Panc1 (cell line): Measurements from ENCODE around the gene IFI30. TPM values are rescaled to one million over a fixed set of nuclear protein-coding genes. Genes with fewer than 3 reads are reported as not detected.

Experiments used
- ATAC-seq: fragments of 200-7000 bp; cut with Tn5 transposase; 2 replicates; pipeline ENCODE4 v1.9.1; 2020; ENCODE audit warnings: mild to moderate bottlenecking, moderate library complexity
- BruUV-seq: library from RNA; stranded (reverse); fragments of 400-500 nt; replicated peaks from 2 replicates; lab custom pipeline; 2021; lab: Mats Ljungman, UMichigan
- CTCF ChIA-PET: fragments of 300-600 bp; sonication (Branson Sonifier 250); formaldehyde crosslinking; loops from one replicate; lab custom pipeline; 2022; ENCODE audit warnings: antibody characterized with exemption; lab: Charles Lee
- POLR2A ChIA-PET: fragments of 300-600 bp; sonication (Branson Sonifier 250); formaldehyde crosslinking; loops from one replicate; lab custom pipeline; 2022; ENCODE audit warnings: antibody characterized with exemption; lab: Charles Lee
- DNase-seq: peaks from one replicate; pipeline ENCODE4 v3.0.0-alpha.2; 2010; ENCODE audit warnings: low read depth, low spot score
- H3K27ac ChIP-seq: 2 replicates; pipeline ENCODE4 v1.5.1; 2011; ENCODE audit warnings: mild to moderate bottlenecking, low read length, inconsistent platforms
- H3K27me3 ChIP-seq: fragments of 200-500 bp; sonication (Bioruptor generic); 2 replicates; pipeline ENCODE4 v1.6.0; 2014; ENCODE audit warnings: low read length, inconsistent platforms; ENCODE audit not compliant: control insufficient read depth, insufficient read depth
- H3K36me3 ChIP-seq: fragments of 200-500 bp; sonication (Bioruptor generic); 2 replicates; pipeline ENCODE4 v1.5.1; 2014; ENCODE audit warnings: inconsistent platforms, mild to moderate bottlenecking, low read length, moderate library complexity; ENCODE audit not compliant: control insufficient read depth, insufficient read depth
- H3K4me1 ChIP-seq: 2 replicates; pipeline ENCODE4 v1.5.1; 2011; ENCODE audit warnings: inconsistent platforms, mild to moderate bottlenecking, low read length, moderate library complexity; ENCODE audit not compliant: control insufficient read depth, insufficient read depth
- H3K4me3 ChIP-seq, 2 experiments: 2 replicates each; pipeline ENCODE4 v1.5.1; 2011 to 2012; ENCODE audit warnings: low read depth in 2 of 2, low read length in 2 of 2, mild to moderate bottlenecking in 2 of 2, inconsistent platforms in 1 of 2, moderate library complexity in 1 of 2
- H3K9me3 ChIP-seq: fragments of 200-500 bp; sonication (Bioruptor generic); 2 replicates; pipeline ENCODE4 v1.5.1; 2014; ENCODE audit warnings: low read depth, mild to moderate bottlenecking, inconsistent platforms, low read length, moderate library complexity; ENCODE audit not compliant: control insufficient read depth, insufficient read depth
- CTCF ChIP-seq: fragments of 450-650 bp; IDR thresholded peaks from 2 replicates; pipeline ENCODE4 v1.5.1; 2017; ENCODE audit warnings: mild to moderate bottlenecking
- POLR2AphosphoS5 ChIP-seq: IDR thresholded peaks from 2 replicates; pipeline ENCODE4 v1.6.1; 2012; ENCODE audit warnings: mild to moderate bottlenecking, low read depth, low read length, moderate library complexity
- REST ChIP-seq, 2 experiments: IDR thresholded peaks; 2 replicates each; pipeline ENCODE4 v1.6.1; 2011 to 2012; ENCODE audit warnings: low read depth in 2 of 2, control low read depth in 1 of 2, low read length in 1 of 2, mild to moderate bottlenecking in 1 of 2, moderate library complexity in 1 of 2; ENCODE audit not compliant: insufficient read depth in 1 of 2
- SIN3A ChIP-seq: IDR thresholded peaks from 2 replicates; pipeline ENCODE4 v1.6.1; 2012; ENCODE audit warnings: low read depth, mild to moderate bottlenecking, low read length, moderate library complexity, borderline replicate concordance; ENCODE audit not compliant: insufficient read depth
- TCF7L2 ChIP-seq: IDR thresholded peaks from 2 replicates; pipeline ENCODE4 v1.6.1; 2011; ENCODE audit warnings: mild to moderate bottlenecking, low read depth, low read length, inconsistent platforms
- in situ Hi-C: cut with HindIII; loops from 2 replicates; pipeline ENCODE4 v1.10.0; 2016; ENCODE audit warnings: low sequenced_read_pairs, low pct_unique_long_range_greater_than_20kb
- intact Hi-C: fragments of 100-400 bp; cut with micrococcal nuclease; formaldehyde crosslinking; loops from one replicate; pipeline ENCODE4 v1.10.0; 2022; ENCODE audit not compliant: unreplicated experiment
- total RNA-seq: library from RNA; stranded (reverse); gene quantifications from one replicate; pipeline ENCODE4 v1.2.1, GENCODE V29; 2021; ENCODE audit not compliant: unreplicated experiment

IFI30 gene
- total RNA-seq, 1 experiment from 2014 or later = 39.7 TPM

- BruUV-seq = no TSS peak
- DNase-seq (peak; percentile 90), ATAC-seq (peak; percentile 93)
- Histone ChIP-seq H3K36me3 (peaks cover 2% of the 10 kb centered on the region; the same call in 1 of the 2 replicates), H3K27me3 (no peaks in the 10 kb centered on the region), H3K9me3 (no peaks in the 10 kb centered on the region), H3K4me3 (peak within 1 kb of the TSS; percentile 70 to 72), H3K4me1 (peaks cover 27% of the 10 kb centered on the region), H3K27ac (peak within 1 kb of the TSS; percentile 94)
- ChIA-PET CTCF (no interaction called here), POLR2A (no interaction called here)
- in situ Hi-C loops = no loop called here
- intact Hi-C loops = no loop called here
- TF ChIP-seq REST (IDR thresholded peaks at IDR 0.05; ENCODE audit: insufficient read depth in 1 of 2, low read depth in 2 of 2, low read length in 1 of 2) = no peak
- no peak for TF ChIP-seq SIN3A
- no peak; the same call in none of the 2 replicates for TF ChIP-seq CTCF
- peak; percentile 54; the same call in 1 of the 2 replicates for TF ChIP-seq POLR2AphosphoS5
- TF ChIP-seq TCF7L2 = no peak
Measured at GRCh38 chr19:18152817-18153555, 20.6 kb upstream of the IFI30 start, which contains the start of gene PIK3R2. TSS of gene PIK3R2 (plus strand) at chr19:18153163. CDS start at chr19:18155880, 2,717 bp downstream.

- ChIA-PET CTCF (no interaction called here), POLR2A (no interaction called here)
Measured at GRCh38 chr19:18153556-18154134, 20.0 kb upstream of the IFI30 start.

More at GRCh38 chr19:18153556-18154134, 20.0 kb upstream of the IFI30 start:
- intact Hi-C loops (no loop called here), in situ Hi-C loops (no loop called here)
- no peak for TF ChIP-seq REST (IDR thresholded peaks at IDR 0.05; ENCODE audit: insufficient read depth in 1 of 2, low read depth in 2 of 2, low read length in 1 of 2)
- TF ChIP-seq POLR2AphosphoS5 = no peak
- no peak for TF ChIP-seq TCF7L2
- TF ChIP-seq SIN3A = no peak
- TF ChIP-seq CTCF = no peak
- Histone ChIP-seq H3K27ac (peak overlapping the region; percentile 72), H3K9me3 (no peaks in the 10 kb centered on the region), H3K36me3 (peaks cover 2% of the 10 kb centered on the region; the same call in 1 of the 2 replicates), H3K27me3 (no peaks in the 10 kb centered on the region), H3K4me1 (peaks cover 27% of the 10 kb centered on the region), H3K4me3 (peak overlapping the region; percentile 70 to 72)
- ATAC-seq (no peak), DNase-seq (no peak)
- no TSS peak for BruUV-seq
